Fibroblast of lung (primary cell): ENCODE measurements around the gene UBE2E2. TPM values are rescaled to one million over a fixed set of nuclear protein-coding genes. Genes with fewer than 3 reads are reported as not detected.
A peak's percentile ranks its signal among the peaks of the same experiment; 100 is the strongest.

Experiments
- DNase-seq, 2 donors: peaks; one replicate each; pipeline versions ENCODE4 v3.0.0 to v3.0.0-alpha.2; 2010; ENCODE audit warnings: low read depth in 2 of 2
- H2AFZ ChIP-seq: 2 replicates; pipeline ENCODE4 v1.5.1; 2012; ENCODE audit warnings: low read length, control low read depth, inconsistent platforms
- H3K27ac ChIP-seq: 2 replicates; pipeline ENCODE4 v1.5.1; 2011; ENCODE audit warnings: low read length, control low read depth; ENCODE audit not compliant: insufficient read depth
- H3K27me3 ChIP-seq: 2 replicates; pipeline ENCODE4 v1.5.1; 2011; ENCODE audit warnings: mild to moderate bottlenecking, low read length; ENCODE audit not compliant: control insufficient read depth, insufficient read depth
- H3K36me3 ChIP-seq: 2 replicates; pipeline ENCODE4 v1.5.1; 2011; ENCODE audit warnings: low read length; ENCODE audit not compliant: control insufficient read depth, insufficient read depth
- H3K4me1 ChIP-seq: 2 replicates; pipeline ENCODE4 v1.5.1; 2011; ENCODE audit warnings: low read length; ENCODE audit not compliant: control insufficient read depth, insufficient read depth; ENCODE audit errors: extremely low read depth
- H3K4me2 ChIP-seq: 2 replicates; pipeline ENCODE4 v1.5.1; 2011; ENCODE audit warnings: low read length, control low read depth; ENCODE audit not compliant: insufficient read depth; ENCODE audit errors: extremely low read depth
- H3K4me3 ChIP-seq, 4 experiments: fragments of 200-600 bp in 1 of 4; sonication (generic) in 1 of 4; replicated peaks in 1 of 4; 2 replicates each; pipeline ENCODE4 v1.5.1; 2011 to 2016; ENCODE audit warnings: low read length in 4 of 4, low read depth in 3 of 4, mild to moderate bottlenecking in 3 of 4, control low read depth in 2 of 4, inconsistent platforms in 1 of 4, mixed read lengths in 1 of 4; ENCODE audit not compliant: insufficient read depth in 1 of 4; ENCODE audit errors: control extremely low read depth in 1 of 4
- H3K79me2 ChIP-seq: 2 replicates; pipeline ENCODE4 v1.5.1; 2012; ENCODE audit warnings: mild to moderate bottlenecking, low read length, inconsistent platforms; ENCODE audit not compliant: control insufficient read depth, insufficient read depth
- H3K9ac ChIP-seq: 2 replicates; pipeline ENCODE4 v1.5.1; 2011; ENCODE audit warnings: mild to moderate bottlenecking, low read length, control low read depth; ENCODE audit not compliant: insufficient read depth
- H3K9me3 ChIP-seq: 2 replicates; pipeline ENCODE4 v1.5.1; 2012; ENCODE audit warnings: low read depth, low read length; ENCODE audit not compliant: control insufficient read depth, insufficient read depth
- H4K20me1 ChIP-seq: 2 replicates; pipeline ENCODE4 v1.5.1; 2011; ENCODE audit warnings: low read length; ENCODE audit not compliant: control insufficient read depth, insufficient read depth; ENCODE audit errors: extremely low read depth
- EZH2 ChIP-seq: IDR thresholded peaks from 2 replicates; pipeline ENCODE4 v1.5.1; 2012; ENCODE audit warnings: low read length, control low read depth, mild to moderate bottlenecking; ENCODE audit errors: missing control alignments
- polyA plus RNA-seq, 2 donors: library from polyadenylated mRNA; depleted of rRNA in 1 of 2; stranded (reverse) in 1 of 2; unstranded in 1 of 2; fragments of >200 nt; gene quantifications; 2 replicates each; pipeline ENCODE4 v1.2.1, GENCODE V29; 2011 to 2012; ENCODE audit warnings: missing spikeins in 1 of 2
- total RNA-seq: library from RNA; depleted of rRNA; stranded (reverse); fragments of >200 nt; gene quantifications from 2 replicates; pipeline ENCODE4 v1.2.1, GENCODE V29; 2014
- TF ChIP-seq, protein P1 (sequence below), 2 donors: IDR thresholded peaks in 1 of 2; conservative IDR thresholded peaks in 1 of 2; 1 replicate in 1 of 2; 2 replicates in 1 of 2; pipeline ENCODE4 v1.5.1; 2011 to 2012; ENCODE audit warnings: low read length in 2 of 2, control low read depth in 1 of 2, inconsistent platforms in 1 of 2, low read depth in 1 of 2, mild to moderate bottlenecking in 1 of 2

UBE2E2 gene
- total and polyA plus RNA-seq, 2 donors (not counting 1 experiment from before 2014, with no cell fraction given): 79.8 to 127 TPM

DNA sequence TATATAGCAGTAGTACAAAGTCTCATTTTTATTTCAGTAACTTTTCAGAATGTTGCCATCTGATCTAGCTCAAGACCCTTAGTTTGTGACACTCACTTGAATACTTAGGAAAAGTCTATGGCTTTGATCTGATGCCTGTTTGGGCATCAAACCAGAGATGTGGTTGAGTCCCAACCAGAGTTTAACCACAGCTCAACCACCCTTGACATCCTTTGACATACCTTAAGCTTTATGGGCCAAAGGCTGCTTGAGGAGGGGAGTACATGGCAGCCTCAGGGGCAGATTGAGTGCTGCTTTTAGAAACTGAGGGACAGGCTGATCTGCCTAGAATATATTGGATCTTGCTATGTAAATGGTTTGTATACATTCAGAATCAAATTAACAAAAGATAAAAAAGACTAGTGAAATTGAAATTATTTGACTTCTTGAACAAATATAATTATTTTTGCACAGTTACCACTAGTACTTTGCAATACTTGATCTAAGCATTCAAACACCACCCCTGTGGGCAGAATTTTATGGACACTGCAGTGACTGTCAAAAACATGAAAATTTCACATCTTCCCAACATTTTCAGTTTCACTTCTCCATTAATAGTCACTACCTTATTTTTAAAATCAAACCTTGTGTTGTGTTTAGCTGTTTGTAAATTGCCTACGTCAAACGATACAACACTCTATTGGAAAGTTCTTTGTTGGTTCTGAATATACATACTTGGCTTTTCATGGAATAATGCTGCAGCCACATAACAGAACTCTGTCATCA lies 199.8 kb downstream of the UBE2E2 start:
- no peak overlapping the region for H3K4me2 ChIP-seq
- no peaks in the 10 kb centered on the region for H4K20me1 ChIP-seq
- TF ChIP-seq, protein P1, sequence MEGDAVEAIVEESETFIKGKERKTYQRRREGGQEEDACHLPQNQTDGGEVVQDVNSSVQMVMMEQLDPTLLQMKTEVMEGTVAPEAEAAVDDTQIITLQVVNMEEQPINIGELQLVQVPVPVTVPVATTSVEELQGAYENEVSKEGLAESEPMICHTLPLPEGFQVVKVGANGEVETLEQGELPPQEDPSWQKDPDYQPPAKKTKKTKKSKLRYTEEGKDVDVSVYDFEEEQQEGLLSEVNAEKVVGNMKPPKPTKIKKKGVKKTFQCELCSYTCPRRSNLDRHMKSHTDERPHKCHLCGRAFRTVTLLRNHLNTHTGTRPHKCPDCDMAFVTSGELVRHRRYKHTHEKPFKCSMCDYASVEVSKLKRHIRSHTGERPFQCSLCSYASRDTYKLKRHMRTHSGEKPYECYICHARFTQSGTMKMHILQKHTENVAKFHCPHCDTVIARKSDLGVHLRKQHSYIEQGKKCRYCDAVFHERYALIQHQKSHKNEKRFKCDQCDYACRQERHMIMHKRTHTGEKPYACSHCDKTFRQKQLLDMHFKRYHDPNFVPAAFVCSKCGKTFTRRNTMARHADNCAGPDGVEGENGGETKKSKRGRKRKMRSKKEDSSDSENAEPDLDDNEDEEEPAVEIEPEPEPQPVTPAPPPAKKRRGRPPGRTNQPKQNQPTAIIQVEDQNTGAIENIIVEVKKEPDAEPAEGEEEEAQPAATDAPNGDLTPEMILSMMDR (conservative IDR thresholded peaks at IDR 0.05 in 1 of 2, IDR thresholded peaks at IDR 0.05 in 1 of 2; ENCODE audit: low read depth in 1 of 2, low read length in 2 of 2): no peak
- TF ChIP-seq EZH2: no peak
- H3K36me3 ChIP-seq: no peaks in the 10 kb centered on the region
- H3K27ac ChIP-seq: no peak overlapping the region
- no peaks in the 10 kb centered on the region for H3K4me1 ChIP-seq
- no peaks in the 10 kb centered on the region for H3K27me3 ChIP-seq
- H3K9ac ChIP-seq: no peak overlapping the region
- DNase-seq: peak in 1 of 2 donors; percentile 23
- H3K79me2 ChIP-seq: no peaks in the 10 kb centered on the region
- no peaks in the 10 kb centered on the region for H3K9me3 ChIP-seq
- no peak overlapping the region for H2AFZ ChIP-seq
- H3K4me3 ChIP-seq: no peak overlapping the region

DNA sequence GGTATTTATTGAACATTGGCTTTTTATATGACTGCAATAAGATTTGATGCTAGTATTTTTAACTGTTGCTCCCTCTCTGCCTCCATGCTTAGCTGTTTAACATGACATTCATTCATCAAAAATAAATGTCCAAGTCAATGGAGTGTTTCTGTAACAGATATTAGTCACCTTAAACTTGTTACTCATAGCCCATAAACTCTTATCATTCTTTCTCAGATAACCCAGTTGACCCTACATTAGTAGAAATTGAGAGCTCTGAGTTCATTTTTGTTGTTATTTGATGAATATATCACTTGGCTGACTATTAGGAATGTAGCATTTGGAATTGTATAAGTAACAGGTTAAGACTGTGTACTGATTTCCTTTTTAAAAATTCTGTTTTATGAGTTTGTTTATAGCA lies 201.1 kb downstream of the UBE2E2 start:
- H4K20me1 ChIP-seq: no peaks in the 10 kb centered on the region
- DNase-seq: peak in 1 of 2 donors; percentile 9
- no peak overlapping the region for H3K4me2 ChIP-seq
- H2AFZ ChIP-seq: no peak overlapping the region
- no peaks in the 10 kb centered on the region for H3K36me3 ChIP-seq
- H3K27ac ChIP-seq: no peak overlapping the region
- no peaks in the 10 kb centered on the region for H3K79me2 ChIP-seq
- no peaks in the 10 kb centered on the region for H3K27me3 ChIP-seq
- no peak overlapping the region for H3K9ac ChIP-seq
- TF ChIP-seq EZH2: no peak
- TF ChIP-seq, protein P1 (conservative IDR thresholded peaks at IDR 0.05 in 1 of 2, IDR thresholded peaks at IDR 0.05 in 1 of 2; ENCODE audit: low read depth in 1 of 2, low read length in 2 of 2): no peak
- H3K9me3 ChIP-seq: no peaks in the 10 kb centered on the region
- no peak overlapping the region for H3K4me3 ChIP-seq
- no peaks in the 10 kb centered on the region for H3K4me1 ChIP-seq

DNA sequence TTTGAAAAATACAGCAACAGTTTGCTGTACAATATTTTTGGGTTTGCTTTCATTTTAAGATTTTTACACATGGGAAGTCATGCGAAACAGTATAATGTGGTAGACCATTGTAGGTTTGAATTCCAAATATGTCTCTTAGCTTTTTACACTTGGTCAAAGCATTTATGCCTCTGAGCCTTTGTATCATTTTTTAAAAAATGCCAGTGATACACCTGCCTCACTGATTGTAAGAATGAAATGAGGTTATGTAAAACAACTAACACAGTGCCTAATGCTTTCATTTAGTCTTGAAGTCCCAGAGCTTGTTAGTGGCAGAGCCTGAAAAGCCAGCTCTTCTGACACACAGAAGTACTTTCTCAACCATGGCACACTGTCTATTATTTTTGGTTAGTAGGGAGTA lies 202.0 kb downstream of the UBE2E2 start:
- Histone ChIP-seq H2AFZ (no peak overlapping the region), H3K27me3 (no peaks in the 10 kb centered on the region), H3K4me1 (no peaks in the 10 kb centered on the region), H3K4me3 (no peak overlapping the region), H3K4me2 (no peak overlapping the region), H4K20me1 (no peaks in the 10 kb centered on the region), H3K9me3 (no peaks in the 10 kb centered on the region), H3K27ac (no peak overlapping the region), H3K9ac (no peak overlapping the region), H3K79me2 (no peaks in the 10 kb centered on the region), H3K36me3 (no peaks in the 10 kb centered on the region)
- no peak for TF ChIP-seq EZH2
- TF ChIP-seq, protein P1 (conservative IDR thresholded peaks at IDR 0.05 in 1 of 2, IDR thresholded peaks at IDR 0.05 in 1 of 2; ENCODE audit: low read depth in 1 of 2, low read length in 2 of 2): no peak
- no peak for DNase-seq
